GM11168 (cell line): ENCODE measurements around the gene CSF1R.
"Not testable (repeated sequence)": the region's sequence is repeated elsewhere in the genome, so short reads cannot be mapped to it uniquely, and the experiment has no call there.

Experiments used
- in situ Hi-C: fragments of 300-500 bp; cut with MboI; formaldehyde crosslinking; loops from one replicate; pipeline ENCODE4 v1.12.0; 2022; ENCODE audit warnings: low sequenced_read_pairs; ENCODE audit not compliant: unreplicated experiment

The CSF1R gene

DNA sequence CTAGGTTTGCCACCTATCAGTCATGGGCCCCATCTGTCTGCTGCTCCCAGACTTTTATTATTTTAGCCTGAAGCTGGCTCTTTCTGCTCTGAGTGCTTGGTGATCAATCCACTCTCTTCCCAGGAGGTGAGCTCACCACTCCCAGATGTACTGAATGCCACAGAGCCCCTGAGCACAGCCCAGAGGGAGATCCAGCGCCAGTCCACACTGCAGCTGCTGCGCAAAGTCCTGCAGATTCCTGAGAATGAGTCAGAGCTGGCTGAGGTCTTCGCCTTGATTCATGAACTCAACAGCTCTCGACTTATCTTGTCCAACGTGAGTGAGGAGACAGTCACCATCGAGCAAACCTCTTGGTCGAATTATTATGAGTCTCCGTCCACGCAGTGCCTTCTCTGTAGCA is 49.8 kb downstream of the CSF1R start:
- in situ Hi-C loops: no loop called here

DNA sequence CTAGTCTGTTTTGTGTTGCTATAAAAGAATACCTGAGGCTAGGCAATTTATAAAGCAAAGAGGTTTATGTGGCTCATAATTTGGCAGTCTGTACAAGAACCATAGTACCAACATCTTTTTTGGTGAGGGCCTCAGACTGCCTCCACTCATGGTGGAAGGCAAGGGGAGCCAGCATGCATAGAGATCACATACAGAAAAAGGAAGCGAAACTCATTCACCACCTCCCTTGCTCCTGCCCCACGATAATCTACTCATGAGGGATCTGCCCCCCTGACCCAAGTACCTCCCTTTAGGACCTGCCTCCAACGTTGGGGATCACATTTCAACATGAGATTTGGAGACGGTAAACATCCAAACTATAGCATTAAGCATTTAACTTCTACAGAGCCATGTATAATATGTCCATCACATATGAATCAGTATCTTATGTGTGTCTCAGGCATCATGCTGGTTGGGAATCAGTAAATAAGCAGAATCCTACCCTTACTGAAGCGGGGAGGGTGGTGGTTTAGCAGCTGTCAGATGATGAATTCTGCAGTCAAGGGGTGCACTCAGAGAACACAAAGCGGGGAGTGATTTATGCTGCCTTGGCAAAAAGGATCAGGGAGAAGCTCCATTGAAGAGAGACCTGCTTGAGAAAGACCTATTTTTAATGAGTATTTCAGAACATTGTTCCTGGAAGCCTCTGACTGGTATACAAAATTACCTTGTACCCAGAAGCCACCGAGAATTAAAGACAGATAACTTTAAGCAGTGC is 51.0 kb downstream of the CSF1R start:
- in situ Hi-C loops: no loop called here

DNA sequence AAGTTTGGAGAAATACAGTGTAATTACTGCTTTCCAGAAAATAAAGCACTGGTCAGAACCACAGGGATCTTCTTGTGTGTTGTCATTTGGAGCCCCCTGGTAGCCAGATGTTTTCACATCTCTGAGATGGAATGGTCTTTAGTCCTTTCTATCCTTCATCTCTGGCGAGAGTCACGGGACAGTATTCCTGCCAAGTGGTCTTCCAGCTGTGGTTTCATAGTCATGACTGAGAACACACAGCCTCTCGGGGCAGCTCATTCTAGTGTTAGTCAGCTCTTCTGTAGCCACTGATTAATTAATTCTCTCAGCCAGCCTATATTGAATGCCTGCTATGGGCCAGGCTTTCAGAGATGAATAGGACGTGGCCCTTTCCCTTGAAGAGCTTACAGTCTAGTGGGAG is 51.7 kb downstream of the CSF1R start:
- in situ Hi-C loops: no loop called here

DNA sequence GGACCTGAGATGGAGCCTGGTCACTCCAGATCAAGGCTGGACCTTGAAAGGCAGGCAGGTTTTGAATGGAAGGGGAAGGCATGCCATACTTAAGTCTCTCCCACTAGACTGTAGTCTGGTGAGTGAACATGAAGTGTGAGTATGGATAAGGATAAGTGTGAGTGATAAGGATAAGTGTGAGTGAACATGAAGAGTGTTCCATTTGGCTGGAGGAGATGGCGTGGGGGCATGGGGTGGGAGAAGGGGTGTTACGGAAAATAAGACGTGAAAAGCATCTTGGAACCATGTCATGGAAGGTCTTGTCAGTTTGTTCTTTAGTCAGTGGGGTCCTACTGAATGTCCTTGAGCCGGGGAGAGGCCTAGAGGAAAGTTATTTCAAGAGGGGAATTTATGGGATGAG is 53.0 kb downstream of the CSF1R start:
- in situ Hi-C loops: no loop called here

DNA sequence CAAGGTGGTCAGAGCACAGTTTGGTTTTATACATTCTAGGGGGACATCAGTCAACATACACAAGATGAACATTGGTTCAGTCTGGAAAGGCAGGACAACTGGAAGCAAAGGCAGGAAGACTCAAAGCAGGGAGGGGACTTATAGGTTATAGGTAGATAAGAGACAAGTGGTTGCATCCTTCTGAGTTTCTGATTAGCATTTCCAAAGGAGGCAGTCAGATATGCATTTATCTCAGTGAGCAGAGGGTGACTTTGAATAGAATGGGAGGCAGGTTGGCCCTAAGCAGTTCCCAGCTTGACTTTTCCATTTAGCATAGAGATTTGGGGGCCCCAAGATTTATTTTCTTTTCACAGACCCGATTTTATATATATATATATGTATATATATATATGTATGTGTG is 58.3 kb downstream of the CSF1R start:
- in situ Hi-C loops: not testable (repeated sequence)

DNA sequence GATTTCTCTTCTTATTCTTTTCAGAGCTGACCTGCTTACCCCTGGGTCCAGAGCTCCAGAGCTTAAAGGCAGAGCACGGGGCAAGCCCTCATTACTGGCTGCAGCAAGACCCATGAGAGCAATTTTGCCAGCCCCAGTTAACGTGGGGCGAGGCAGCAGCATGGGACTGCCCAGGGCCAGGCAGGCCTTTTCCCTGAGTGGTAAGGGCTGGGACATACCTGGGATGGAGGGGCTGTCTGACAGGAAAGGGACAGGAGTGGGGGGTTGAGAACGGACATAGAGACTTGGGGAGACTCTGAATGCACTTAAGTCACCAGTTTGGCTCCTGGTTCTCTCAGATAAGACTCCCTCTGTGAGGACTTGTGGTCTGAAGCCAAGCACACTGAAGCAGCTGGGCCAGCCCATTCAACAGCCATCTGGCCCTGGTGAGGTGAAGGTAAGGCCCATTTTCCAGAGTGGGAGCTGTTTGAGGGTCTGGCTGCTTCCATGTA is 59.6 kb downstream of the CSF1R start:
- in situ Hi-C loops: no loop called here

DNA sequence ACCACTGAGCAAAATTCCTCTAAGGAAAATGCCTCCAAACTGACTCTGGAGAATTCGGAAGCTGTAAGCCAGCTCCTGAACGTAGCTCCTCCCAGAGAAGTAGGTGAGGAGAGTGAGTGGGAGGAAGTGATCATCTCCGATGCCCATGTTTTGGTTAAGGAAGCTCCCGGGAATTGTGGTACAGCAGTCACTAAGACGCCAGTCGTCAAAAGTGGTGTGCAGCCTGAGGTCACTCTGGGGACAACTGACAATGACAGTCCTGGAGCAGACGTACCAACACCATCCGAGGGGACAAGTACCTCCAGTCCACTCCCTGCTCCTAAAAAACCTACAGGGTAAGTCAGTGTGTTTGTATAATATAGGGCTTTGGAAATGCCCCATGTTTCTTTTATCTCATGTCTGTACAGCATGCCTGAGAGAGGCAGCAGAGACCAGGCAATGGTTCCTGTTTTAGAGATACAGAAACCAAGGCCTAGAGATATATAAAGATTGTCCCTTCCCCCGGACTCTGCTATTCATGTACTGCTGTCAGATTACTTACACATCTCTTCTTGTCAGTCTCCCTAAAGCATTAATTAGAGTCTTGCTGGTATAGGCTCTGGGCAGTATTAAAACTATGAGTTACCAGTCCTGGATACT is 61.9 kb downstream of the CSF1R start:
- in situ Hi-C loops: no loop called here

DNA sequence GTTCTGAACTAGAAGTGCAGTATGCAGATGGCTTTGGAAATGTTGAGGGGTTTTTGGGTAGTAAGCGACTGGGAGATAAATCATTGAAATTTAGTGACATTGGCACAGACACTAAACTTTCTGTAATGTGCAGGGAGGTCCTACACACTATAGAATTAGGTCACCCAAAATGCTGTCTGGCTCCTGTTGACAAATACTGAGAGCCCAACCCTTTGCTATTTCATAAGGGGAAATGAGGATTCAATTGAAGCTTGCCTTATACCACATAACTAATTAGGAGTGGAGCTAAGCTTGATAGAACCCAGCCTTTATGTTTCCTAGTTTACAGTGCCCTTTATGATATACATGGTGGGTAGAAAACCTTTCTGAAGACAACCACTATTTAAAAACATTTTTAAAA is 63.2 kb downstream of the CSF1R start:
- in situ Hi-C loops: no loop called here

DNA sequence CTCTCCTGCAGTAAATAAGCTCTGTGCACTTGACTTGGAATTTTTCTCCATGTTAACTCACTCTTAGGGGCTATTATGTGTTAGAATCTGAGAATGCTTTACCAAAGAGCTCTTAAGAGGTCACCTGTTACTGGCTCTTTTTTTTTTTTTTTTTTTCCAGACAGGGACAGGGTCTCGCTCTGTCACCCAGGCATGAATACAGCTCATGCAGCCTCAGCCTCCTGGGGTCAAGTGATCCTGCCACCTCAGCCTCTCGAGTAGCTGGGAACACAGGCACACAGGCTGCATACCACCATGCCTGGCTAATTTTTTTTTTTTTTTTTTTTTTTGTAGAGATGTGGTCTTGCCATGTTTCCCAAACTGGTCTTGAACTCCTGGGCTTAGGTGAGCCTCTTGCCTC is 63.7 kb downstream of the CSF1R start:
- in situ Hi-C loops: no loop called here

DNA sequence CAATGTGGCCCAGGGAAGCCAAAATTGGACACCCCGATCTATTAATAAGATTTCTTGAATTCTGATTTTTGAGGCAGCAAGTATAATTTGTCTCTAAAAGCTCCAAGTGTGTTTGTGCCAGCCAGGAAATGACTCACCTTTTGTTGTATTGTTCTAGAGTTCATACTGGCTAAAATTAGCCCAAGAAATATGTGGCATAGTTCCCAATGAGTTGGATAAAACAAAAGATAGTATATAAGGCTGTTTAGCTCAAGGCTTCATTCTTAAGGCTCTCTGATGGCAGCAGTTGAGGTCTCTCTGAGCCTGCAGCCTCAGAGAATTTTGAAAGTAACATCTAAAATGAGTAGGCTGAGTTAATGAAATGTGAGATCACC is 64.2 kb downstream of the CSF1R start:
- in situ Hi-C loops: no loop called here

DNA sequence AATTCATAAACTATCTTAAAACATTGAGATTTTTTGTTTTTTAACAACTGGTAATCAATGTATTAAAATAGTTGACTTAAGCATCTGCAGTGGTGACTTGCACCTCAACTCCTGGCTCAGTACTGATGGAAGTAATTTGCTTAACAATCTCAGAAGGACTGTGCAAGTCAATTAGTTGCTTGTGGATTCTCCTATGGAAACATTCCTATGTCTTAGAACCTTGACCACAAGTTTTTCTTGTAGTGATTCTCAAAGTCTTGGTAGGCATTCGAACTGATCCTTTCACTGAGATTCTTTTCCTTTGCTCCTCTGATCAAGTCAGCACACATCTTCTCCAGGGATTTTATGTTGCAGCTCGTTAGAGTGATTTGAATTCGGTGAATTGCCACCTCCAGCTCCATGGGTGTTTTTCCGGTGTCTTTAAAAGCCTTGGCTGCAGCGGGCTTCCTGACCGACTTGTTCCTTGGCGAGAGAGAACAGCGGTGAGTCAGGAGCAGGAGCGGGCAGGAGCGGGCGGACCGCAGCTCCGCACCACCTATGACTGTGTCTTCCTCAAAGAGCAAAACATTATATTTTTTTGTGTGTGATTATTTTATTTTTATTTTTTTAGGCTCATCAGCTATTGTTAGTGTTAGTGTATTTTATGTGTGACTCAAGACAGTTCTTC is 64.7 kb downstream of the CSF1R start:
- in situ Hi-C loops: no loop called here

DNA sequence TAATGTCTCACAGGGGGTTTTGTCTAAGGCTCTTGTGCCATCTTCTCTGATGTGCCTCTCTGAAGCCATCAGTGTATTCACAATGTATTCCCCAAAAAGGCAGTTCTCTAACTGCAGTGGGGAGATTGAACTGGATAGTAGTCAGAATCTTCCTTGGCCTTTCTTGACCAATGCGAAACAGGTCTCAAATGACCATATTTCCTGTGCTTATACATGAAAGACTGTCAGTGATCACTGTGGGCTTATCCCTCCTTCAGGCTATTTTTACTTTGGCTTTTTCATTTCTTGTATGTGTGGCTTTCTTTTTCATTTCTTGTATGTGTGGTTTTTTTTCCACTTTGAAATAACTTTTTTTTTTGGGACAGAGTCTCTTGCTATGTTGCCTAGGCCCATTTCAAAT is 66.1 kb downstream of the CSF1R start:
- in situ Hi-C loops: no loop called here

DNA sequence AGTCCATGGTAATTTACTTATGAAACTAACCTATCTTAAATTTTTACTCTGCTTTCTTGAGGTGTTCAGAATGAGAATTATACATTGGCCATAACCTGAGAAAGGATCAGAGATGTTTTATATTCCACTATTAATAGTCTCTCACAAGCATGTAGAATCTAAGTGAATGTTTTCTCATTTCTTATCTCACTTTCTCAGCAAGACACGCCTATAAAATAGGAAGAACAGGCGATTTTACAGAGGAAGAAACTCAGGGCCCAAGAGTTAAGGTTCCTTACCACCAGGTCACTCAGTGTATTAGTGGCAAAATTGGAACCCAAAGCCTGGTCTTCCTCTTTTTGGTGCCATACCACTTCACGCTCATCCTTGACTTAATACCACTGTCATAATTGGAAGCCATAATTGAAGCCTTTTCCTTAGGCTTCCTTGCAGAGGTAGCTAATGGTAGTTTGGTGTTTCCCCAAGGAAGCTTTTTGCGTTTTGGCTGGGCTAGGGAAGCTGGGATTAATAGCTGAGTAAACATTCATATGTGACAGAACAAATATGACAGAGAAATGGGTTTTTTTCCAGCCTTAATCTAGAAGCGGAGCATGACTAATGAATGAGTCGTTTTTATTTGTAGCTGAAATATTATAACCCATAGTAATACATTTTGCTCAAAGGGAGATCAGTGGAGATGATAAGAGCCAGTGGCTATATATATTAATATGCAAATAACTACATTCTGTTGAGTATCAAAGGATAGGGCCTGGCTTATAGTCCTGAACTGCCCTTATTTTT is 68.9 kb downstream of the CSF1R start:
- in situ Hi-C loops: no loop called here

DNA sequence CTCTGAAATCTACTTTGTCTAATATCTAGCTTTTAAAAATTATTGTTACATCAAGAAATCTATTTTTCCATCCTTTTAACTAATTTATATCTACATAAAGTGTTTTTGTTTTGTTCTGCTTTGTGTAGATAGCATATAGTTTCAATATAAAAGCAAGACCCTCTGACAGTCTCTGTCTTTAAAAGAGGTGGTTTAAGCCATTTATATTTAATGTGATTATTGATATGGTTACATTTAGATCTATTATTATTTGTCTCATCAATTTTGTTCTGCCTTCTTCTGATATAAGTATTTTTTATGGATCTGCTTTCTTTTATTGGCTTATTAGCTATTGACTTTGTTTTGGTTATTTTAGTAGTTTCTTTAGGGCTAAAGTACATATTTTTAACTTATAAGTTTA is 69.8 kb downstream of the CSF1R start:
- in situ Hi-C loops: no loop called here

DNA sequence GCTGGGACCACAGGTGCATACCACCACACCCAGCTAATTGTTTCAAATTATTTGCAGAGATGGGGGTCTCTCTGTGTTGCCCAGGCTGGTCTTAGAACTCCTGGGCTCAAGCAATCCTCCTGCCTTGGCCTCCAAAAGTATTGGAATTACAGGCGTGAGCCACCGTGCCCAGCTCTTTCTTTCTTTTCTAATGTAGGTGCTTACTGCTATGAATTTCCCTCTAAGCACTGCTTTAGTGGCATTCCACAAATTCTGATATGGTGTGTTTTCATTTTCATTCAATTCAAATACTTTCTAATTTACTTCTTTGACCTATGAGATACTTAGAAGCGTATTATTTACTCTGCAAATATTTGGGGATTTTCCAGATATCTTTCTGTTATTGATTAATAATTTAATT is 70.9 kb downstream of the CSF1R start:
- in situ Hi-C loops: no loop called here

DNA sequence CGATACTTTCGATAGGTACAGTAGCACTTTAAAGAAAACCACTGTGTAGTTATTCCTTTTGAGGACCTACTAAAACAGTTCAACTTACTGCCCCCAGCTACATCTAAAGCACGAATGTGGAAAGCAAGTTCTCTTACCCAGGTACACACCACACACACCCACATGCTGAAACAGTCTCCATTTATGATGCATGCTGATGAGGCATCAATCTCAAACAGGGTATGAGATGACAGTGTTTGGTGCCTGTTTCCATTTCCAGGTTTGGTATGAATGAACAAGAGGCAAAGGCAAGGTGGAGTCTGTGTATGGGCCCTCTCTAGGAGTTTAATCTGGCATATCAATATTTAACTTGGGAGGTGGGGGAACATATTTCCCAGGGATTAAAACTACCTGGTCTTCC is 71.9 kb downstream of the CSF1R start:
- in situ Hi-C loops: no loop called here

DNA sequence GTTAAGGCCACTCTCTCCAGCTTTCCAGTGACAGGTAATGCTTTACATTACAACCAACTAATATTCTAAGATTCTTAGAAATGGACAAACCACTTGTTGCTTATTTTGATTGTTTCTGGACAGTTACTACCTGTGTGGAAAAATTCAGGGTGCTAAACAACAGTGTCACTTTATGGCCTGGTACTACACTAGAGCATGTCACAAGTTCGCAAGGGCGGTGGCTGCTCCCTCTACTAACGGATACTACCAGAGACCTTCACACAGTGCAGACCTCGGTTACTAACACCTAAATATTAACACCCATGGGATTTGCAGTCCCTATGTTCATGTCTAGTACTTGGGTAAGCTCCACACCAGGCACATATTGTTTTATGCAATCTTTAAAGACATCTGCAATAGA is 72.4 kb downstream of the CSF1R start:
- in situ Hi-C loops: no loop called here

DNA sequence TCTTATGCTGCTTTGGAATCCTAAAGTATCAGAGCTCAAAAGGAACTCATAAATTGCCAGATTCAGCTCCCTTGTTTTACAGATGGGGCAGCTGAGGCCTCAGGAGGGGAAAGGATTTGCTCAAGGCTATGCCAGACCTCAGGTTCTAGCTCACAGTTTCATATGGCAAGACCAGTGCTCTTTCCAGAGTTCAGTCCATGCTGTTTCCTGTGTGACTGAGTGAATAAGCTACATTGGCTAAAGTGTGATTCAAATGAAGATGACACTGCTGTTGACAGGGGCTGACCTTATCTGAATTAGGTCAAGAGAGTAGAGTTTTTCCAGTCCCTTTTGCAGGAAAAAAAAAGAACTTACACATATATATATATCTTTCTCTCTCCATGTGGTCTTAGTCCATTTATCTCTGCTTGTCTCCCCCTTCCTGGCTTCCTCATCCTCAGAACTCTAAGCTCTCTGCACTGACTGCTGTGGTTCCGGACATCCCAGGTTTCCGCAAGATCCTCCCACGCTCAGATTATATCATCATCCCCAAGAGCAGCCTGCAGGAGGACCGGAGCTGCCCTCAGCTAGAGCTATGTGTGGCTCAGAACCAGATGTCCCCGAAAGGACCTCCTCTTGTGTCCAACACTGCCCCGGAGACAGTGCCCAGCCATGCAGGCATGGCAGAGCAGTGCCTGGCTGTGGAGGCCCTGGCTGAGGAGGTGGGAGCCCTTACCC is 76.5 kb downstream of the CSF1R start:
- in situ Hi-C loops: no loop called here

DNA sequence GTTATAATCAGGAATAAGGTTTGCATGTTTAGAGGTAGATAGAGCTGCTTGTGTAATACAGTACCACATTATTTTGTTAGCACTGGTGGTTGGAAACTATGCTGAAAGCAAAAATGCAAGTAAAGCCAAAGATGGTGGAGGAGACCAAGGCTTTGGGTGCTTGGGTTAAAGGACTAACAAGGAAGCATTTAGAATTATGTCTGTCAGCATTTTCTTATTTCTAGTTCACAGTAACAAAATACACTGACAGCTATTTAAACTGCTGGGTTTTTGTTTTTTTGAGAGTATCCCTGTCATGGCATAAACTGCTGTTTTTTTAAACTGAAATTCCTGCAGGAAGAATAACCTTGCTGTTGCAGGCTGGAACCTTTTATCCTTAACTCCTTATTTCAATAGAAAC is 79.3 kb downstream of the CSF1R start:
- in situ Hi-C loops: no loop called here

DNA sequence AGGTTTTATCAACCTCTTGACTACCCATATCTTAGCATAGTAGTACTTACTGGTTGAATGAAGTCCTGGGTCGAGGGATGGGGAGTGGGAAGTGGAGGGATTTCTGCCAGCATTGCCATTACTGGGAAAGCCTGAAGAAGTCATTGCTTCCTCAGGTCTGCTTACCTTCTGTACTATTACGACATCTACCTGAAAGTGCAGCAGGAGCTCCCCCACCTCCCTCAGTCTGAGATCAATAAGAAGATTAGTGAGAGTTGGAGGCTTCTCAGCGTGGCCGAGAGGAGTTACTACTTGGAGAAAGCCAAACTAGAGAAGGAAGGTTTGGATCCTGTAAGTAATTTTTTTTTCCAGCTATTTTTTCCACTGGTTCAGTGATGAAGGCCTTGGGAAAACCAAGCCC is 80.0 kb downstream of the CSF1R start:
- in situ Hi-C loops: no loop called here
